Ishikawa (cell line): ENCODE results near the gene SUGP1.

ENCODE experiments used
- CREB1 ChIP-seq: IDR thresholded peaks from 2 replicates; pipeline ENCODE4 v1.6.1; 2012; ENCODE audit warnings: low read depth
- EP300 ChIP-seq: IDR thresholded peaks from 2 replicates; pipeline ENCODE4 v1.6.1; 2012; ENCODE audit warnings: borderline replicate concordance
- RAD21 ChIP-seq: IDR thresholded peaks from 2 replicates; pipeline ENCODE4 v1.6.1; 2012; ENCODE audit warnings: low read depth
- REST ChIP-seq: IDR thresholded peaks from 2 replicates; pipeline ENCODE4 v1.6.1; 2012; ENCODE audit warnings: low read depth, mild to moderate bottlenecking
- TAF1 ChIP-seq: IDR thresholded peaks from 2 replicates; pipeline ENCODE4 v1.6.1; 2012; ENCODE audit warnings: low read depth, mild to moderate bottlenecking
- YY1 ChIP-seq: IDR thresholded peaks from 2 replicates; pipeline ENCODE4 v1.6.1; 2012; ENCODE audit warnings: low read depth

GRCh38 chr19:19276851-19277250, 43.5 kb downstream of the SUGP1 start:
- TF ChIP-seq YY1 (no peak), RAD21 (no peak), TAF1 (no peak), REST (no peak), CREB1 (no peak), EP300 (no peak)
